CD4-positive, alpha-beta T cell treated with Interleukin-6 at 100 ng/mL for 8 hours (primary cell): ENCODE measurements around the gene EXT2.

Source experiments
- DNase-seq: peaks from one replicate; pipeline ENCODE4 v3.0.0-alpha.2; 2020; ENCODE audit warnings: mixed read lengths, low spot score

EXT2 gene

DNA sequence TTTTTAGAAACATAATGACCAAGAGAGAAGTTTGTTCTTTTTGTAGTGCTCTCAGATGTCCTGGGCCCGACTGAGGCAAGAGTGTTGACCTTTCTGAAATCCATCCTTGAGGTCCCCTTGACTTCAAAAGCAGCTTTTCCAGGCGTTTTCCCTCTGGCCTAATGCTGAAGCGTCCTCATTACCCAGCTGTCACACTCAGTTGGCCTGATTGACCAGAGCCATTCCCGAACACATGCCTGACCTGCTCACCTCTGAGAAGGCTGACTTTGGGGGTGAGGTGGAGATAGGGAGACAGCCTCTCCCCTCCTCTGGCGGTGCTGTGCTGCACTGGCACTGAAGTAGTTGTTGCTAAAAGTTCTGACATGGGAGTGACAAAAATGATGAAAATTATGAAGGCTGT lies 147.6 kb downstream of the EXT2 start:
- no peak for DNase-seq

DNA sequence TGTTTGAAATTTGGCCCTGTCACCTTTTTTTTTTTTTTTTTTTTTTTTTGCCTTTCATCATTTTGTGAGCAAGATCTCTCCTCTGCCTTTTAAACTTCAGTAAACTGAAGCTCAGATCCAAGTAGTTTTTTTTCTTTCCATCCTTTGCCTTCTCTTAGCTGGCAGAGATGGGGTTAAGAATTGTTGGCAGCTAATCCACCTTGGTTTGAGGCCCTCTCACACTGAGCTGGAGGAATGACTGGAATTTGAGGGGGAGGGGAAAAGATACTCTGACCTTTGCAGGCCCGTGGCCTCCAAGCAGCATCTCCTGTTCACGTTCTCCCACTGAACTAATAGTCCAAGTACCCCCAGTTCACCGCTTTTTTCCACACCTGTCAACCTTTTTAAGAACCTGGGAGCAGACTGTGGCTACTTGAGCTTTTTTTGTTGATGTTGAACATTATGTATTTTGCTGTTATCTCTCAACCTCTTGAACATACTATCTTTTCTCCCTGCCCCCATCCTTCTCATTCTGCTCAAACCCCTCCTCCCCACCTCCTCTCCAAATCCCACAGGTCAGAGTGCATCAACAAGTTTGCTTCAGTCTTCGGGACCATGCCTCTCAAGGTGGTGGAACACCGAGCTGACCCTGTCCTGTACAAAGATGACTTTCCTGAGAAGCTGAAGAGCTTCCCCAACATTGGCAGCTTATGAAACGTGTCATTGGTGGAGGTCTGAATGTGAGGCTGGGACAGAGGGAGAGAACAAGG lies 148.3 kb downstream of the EXT2 start:
- no peak for DNase-seq

DNA sequence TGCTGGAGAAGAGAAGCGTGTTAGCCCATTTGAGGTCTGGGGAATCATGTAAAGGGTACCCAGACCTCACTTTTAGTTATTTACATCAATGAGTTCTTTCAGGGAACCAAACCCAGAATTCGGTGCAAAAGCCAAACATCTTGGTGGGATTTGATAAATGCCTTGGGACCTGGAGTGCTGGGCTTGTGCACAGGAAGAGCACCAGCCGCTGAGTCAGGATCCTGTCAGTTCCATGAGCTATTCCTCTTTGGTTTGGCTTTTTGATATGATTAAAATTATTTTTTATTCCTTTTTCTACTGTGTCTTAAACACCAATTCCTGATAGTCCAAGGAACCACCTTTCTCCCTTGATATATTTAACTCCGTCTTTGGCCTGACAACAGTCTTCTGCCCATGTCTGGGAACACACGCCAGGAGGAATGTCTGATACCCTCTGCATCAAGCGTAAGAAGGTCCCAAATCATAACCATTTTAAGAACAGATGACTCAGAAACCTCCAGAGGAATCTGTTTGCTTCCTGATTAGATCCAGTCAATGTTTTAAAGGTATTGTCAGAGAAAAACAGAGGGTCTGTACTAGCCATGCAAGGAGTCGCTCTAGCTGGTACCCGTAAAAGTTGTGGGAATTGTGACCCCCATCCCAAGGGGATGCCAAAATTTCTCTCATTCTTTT lies 149.3 kb downstream of the EXT2 start:
- no peak for DNase-seq

DNA sequence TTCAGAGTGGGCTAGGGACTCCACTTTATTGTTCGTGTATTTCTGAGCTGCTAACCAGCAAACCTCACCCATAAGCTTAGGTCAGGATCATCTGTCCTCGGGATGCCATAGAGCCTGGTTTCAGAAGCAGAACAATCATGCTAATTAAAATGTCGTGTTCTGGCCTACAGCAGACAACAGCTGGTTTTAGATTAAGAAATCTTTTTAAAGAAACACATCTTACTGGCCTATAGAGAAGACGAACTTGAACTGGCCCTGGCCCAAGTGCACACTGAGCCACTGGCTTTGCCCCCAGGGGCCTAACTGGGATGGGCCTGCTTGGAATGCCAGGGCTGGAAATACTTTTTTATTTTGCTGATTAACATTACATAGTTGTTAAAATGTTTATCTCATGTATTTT lies 151.2 kb downstream of the EXT2 start:
- no peak for DNase-seq

DNA sequence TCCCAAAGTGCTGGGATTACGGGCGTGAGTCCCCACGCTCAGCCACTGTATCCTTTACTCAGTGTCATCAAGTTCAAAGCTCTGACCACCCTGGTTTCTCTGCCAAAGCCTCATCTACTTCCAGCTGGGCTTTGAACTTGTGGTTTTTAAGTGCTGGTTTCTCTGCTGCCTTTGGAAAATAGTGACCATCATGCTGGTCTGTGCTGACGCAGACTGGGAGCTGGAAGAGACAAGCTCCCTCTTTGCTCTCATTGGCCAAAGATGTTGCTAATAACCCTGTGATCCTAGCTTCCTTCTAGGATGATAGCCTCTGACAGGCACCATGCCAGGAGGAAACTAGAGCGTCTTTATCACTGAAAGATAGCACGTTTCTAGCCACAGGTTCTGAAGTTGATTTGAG lies 152.0 kb downstream of the EXT2 start:
- no peak for DNase-seq

DNA sequence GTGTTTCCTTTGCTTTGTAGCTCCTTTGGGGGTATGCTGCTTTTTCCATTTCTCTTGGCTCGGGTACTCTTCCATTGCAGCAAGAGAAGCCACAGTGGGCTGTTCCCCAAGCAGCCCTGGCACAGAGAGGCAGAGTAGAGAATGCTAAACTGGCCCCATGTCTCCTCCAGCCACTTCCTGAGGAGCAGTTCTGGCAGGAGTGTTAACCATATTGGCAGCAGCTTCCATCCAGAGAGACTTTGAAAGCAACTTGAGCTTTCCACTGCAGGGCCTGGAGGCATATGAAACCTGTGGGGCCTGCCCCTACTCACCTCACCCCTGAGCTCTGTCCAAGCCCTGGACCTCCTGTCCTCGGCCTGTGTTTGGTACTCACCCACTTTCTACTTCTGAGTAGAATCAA lies 152.6 kb downstream of the EXT2 start:
- DNase-seq = no peak

DNA sequence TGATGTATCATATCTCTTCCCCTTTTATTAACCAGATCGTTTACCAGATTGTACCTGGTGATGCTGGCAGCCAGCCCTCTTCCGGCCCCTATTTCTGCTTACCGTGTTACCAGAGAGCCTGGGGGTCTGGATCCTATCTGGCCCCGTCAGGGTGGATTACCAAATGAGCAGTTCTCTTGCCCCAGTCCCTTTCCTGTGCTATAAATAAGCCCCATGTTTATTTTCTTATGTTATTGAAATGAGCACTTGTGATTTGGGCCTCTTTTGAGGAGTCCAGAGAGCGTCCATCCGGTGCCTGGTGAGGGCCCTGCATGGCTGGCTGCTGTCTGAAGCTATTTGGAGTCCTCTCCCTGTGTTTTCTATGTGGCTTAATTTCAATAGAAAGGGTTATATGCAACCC lies 154.9 kb downstream of the EXT2 start:
- no peak for DNase-seq

DNA sequence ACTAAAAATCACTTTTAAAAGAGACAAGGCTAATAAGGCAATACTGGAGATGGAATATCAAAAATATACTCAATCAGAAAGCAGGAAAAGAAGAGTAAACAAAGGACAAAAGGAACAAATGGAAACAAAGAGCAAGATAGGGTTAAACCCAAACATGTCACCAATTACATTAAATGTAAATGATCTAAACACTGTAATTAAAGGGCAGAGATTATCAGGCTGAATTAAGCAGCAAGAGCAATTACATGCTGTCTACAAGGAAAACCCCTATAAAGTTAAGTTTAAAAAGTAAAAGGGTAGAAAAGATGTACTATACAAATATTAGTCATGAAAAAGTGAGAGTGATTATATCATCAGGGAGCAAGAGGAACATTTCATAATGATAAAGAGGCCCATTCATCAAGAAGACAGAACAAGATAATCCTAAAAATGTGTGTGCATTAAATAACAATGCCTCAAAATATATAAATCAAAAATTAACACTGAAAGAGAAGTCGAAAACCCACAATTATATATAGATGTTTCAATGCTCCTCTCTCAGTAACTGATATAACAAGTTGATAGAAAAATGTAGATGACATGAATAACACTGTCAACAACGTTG lies 157.6 kb downstream of the EXT2 start:
- no peak for DNase-seq

DNA sequence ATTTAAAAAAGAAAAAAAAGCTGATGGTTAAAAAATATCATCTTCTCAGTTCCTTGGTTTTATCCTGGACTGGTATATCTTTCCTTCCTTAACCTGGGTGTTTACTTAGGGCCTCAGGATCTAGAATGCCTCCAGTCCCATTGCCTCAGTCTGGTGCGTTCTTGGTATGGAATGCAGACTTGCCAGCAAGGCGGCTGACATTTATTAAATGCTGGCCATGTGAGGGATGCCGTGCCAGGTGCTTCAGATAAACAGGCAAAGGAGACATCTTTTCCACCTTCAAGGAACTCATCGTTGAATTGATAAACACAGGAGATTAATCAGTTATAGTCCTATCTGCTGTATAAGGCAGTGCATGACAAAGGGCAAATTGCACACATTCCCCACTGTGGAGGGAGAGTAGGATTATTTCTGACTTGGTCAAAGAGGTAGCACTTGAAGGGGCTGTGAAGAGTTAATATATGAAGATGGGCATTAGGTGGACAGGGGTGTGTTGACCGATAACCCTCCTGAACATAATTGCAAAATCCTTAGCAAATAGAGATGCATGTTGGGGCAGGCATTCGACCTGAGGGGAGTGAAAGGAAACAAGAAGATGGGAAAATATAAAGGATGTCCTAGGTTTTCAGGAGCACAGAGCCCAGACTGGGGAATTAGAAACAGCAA lies 160.1 kb downstream of the EXT2 start:
- no peak for DNase-seq

DNA sequence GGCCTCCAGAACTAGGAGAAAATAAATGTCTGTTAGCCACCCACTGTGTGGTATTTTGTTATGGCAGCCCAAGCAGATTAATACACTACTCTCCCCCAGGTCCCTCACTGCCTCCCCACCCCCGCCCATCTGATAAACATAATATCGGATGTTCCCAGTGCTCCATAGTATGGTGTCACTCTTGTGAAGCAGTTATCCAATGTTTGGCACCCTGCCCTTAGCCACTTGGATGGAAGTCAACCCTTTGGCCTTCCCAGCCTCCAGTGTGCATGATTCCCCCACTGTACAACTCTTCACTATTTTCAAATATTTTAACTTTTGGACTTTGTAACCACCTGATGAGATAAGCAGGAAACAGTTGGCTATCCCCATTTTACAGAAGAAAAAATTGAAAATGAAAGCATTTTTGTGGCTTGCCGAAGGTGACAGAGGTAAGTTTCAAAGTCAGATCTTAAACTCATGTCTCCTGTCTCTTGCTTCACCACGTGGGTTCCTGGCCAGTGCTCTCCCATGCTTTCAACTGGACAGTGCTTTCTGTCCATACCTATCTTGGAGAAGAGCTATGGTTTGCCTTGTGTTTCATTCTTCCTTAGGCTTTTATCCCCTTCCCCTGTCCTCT lies 161.3 kb downstream of the EXT2 start:
- no peak for DNase-seq

DNA sequence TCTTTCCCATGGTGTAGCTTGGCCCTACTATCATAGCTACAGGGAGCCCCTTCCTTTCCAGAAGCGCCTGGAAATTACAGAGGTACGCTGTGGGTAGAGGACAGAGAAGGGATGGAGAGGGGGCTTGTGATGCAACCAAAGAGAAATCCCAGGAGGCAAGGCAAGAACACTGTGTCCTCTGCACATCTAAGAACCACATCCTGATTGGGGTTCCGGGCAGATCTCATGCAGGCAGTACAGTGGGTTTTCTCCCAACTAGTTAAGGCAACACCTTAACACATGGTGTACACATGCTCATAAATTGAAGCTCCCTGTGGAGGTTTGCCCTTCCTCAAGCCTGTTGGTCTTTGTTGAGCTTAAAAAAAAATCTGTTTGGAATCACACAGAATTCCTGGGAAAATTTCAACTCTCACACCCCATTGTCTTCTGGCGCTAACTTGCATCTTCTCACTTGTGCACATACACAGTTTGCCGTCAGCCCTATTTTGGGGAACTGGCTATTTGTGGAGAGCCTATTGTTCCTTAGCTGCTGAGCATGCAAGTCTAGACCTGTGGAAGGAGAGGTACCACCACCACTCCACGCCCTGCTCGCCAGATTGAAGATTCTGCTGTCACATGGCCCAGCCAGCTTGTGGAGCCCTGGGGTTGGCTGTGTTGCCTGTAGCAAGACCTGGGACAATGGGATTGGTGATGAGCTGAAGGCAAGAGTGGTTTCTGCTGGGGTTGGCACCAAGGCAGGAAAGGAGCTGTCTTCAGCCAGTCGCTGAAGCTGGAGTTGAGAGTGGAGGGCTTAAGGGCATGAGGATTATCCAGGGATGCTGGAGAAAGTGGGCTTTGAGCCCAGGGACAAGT lies 162.1 kb downstream of the EXT2 start:
- DNase-seq = no peak

DNA sequence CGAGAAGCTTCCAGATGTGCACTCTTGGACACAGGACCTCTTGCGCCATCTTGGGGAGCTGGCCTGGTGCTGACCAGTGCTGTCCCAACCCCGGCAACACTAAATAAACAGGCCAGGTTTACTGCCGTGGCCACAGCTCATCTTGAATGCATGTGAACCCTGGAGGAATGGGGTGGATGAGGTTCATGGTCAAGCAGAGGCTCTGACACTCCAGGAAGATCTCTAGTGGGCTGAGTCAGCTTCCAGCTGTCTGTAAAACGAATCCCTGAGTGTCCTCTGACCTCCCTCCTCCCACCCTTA lies 162.7 kb downstream of the EXT2 start:
- DNase-seq = no peak

DNA sequence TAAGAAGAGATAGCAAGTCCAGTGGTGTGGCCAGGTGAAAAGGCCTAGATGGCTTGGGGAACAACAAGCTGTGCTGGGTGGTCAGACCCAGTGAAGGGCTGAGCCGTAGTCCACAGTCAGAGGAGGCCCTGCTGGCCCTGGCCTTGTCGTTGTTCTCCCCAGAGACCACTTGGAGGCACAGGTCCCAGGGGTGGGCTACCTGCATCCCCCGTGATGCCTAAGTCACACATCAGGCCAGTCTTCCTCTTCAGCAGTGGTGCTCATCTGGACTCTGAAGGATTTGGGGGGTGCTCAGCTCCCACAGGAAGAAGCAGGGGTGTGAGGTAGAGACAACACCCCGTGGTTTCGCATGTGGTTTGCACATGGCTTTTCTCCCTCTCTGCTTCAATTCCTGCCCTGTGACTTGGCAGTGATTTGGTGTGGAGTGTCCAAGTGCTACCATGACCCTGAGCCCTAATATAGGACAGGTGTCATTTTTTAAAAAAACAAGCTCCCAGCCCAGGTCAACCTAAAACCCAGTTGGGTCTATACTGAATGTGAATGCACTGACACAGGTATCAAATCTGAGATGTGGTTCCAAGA lies 163.5 kb downstream of the EXT2 start:
- no peak for DNase-seq

DNA sequence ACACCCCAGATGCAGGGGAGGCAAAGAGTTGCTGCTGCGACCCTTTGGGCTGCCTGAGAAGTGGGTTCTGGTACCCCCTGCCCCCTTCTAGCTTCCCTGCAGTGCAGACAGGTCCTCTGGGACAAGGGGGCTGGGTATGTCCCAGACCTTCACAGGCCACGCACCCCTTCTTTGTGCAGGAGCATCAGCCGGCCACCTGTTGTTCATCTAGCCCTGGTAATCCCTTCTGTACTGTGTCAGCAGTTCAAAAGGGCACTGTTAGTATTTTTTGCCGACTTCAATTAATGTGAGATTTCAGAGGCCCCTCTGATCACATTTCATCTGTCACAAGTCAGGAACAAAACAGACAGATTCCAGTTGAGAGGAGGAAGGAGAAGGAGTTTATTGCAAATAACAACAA lies 164.6 kb downstream of the EXT2 start:
- no peak for DNase-seq

DNA sequence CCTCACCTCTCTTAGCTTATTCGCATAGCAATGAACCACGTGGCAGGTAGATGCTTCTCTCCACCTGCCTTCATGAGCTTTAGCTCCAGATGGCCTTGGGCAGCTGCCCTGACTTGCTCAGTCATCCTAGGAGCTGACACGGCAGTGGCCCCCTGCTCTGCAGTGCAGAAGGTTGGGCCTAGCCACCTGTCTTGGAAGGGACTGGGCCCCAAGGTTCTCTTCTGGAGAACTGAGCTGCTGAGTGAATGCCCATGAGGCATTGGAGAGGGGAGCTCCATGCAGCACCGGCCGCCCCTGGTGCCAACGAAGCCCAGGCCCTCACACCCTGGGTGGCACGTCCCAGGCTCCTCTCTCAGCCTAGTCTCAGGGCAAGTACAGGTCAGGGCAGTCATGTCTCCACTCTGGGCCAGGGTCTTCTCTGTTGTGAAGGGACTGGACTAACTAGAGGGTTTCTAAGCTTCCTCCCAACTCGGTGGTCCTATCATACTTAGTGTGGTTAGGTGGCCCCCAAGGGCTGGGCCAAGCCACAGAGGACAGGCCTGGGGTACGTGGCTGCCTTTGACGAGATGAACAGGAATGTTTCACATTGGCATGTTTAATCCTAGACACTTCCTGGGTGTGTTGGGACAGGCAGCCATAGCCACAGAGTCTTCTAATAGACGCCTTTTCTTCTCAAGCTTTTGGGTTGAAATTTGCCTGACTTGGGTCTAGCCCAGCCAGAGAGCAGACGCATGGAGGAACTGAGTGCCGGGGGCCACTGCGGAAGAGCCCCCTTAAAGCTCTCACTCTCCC lies 166.5 kb downstream of the EXT2 start:
- DNase-seq = no peak

DNA sequence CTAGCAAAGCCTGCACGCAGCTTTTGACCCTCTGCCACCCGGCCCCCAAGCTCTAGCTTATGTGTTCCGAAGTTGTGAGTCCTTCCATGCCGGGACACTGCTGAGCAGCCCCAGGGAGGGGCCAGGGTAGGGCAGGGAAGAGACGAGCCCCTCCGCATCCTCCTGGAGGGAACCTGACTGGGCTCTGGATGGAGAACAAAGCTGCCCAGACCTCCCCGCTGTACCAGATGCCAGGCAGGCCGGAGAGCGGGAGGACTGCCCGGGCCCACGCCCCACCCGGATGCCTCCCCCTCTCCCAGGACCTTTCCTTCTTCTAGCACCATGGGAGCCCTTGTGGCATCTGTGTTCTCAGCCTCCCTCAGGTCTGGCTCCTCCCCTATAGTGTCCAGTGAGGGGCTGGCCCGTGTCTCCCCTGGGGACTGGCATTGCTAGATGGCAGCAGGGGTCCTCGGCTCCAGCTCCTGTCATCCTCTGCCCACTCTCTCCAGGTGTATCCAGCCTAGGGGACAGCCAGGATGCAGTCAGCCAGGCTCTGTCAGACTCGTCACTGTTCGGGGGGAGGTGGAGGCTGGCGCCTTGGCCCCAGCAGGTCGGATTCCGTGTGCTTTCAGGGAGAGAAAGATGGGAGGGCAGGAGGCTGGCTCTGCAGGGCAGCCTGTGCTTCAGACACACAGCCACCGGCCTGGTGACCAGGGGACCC lies 168.4 kb downstream of the EXT2 start:
- DNase-seq = no peak

DNA sequence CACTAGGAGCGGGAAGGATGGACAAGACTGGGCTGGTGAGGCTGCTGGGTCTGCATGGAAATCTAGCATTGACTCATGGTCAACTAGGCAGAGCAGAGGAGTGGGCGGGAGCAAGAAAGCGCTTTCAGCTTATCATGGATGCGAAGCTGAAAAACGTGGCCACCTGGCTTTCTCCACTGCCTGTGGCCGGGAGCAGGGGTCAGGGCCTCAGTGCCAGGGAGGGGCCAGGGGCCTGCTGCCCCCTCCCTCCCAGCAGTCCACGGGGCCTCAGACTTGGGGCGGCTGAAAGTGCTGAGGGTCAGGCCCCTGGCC lies 168.9 kb downstream of the EXT2 start:
- no peak for DNase-seq

DNA sequence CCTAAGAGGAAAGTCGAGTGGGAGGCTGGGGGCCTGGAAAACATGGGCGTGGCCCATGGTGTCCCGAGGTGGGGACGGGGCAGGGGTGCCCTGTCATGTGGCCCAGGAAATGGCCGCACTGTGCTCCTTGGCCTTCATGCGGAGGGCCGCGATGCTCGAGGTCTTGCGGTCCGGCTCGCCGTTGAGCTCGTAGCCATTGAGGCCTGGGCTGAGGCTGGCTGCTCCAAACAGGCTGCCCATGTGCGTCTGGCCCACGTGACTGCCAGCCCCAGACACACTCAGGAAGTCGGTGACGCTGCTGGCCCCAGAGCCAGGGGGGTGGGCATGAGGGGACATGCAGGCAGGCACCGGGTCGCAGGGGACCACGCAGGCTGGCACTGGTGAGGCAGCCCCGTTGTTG lies 169.3 kb downstream of the EXT2 start:
- no peak for DNase-seq

DNA sequence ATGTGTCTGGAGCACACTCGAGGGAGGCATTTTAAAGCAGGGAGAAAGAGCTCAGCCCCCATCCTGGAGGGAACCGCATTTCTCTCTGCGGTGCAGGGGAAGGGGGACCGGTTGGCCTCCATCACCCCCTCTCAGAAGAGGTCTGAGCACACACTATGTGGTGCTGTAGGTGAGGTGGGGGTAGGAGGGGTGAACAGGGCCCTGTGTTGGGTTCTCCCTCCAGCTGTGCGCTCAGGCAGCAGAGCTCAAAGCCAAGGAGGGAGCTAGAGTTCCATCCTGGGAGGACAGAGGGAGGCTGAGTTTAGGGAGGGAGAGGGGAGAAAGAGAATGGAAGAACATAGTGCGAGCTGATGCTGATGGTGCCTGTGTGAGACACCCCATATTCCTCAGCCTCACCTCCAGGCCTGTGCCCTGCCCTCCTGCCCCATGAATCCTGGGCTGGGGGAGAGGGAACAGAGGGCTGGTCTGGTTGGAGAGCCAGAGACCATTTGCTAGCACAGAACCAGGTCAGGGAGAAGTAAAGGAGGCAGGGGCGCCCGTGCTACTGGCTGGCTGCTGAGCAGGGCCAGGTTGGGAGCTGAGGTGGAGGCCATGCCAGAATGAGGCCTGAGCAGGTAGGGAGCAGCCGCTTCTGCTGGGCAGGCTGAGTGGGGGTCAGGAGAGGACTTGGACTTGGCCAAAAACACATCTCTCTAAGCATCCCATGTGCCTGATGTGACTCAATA lies 170.7 kb downstream of the EXT2 start:
- DNase-seq = no peak
